HUES48 (cell line): ENCODE measurements around the gene ZAR1L.
A peak's percentile ranks its signal among the peaks of the same experiment; 100 is the strongest.
"Not testable (repeated sequence)": the region's sequence is repeated elsewhere in the genome, so short reads cannot be mapped to it uniquely, and the experiment has no call there.

Experiments used
- H3K27ac ChIP-seq: one replicate; pipeline ENCODE4 v1.7.0; 2013; ENCODE audit warnings: low read depth, low read length, inconsistent platforms
- H3K27me3 ChIP-seq: 2 replicates; pipeline ENCODE4 v1.6.1; 2013; ENCODE audit warnings: mild to moderate bottlenecking, low read length; ENCODE audit not compliant: control insufficient read depth, insufficient read depth
- H3K36me3 ChIP-seq: 2 replicates; pipeline ENCODE4 v1.6.1; 2013; ENCODE audit warnings: low read length; ENCODE audit not compliant: control insufficient read depth, insufficient read depth
- H3K4me1 ChIP-seq: 2 replicates; pipeline ENCODE4 v1.6.1; 2013; ENCODE audit warnings: mild to moderate bottlenecking, low read length; ENCODE audit not compliant: control insufficient read depth, insufficient read depth
- H3K4me3 ChIP-seq: 2 replicates; pipeline ENCODE4 v1.5.1; 2013; ENCODE audit warnings: mild to moderate bottlenecking, low read depth, low read length
- H3K9ac ChIP-seq: 2 replicates; pipeline ENCODE4 v1.6.1; 2013; ENCODE audit warnings: mild to moderate bottlenecking, low read depth, low read length, moderate library complexity
- H3K9me3 ChIP-seq: 2 replicates; pipeline ENCODE4 v1.6.1; 2013; ENCODE audit warnings: low read length; ENCODE audit not compliant: control insufficient read depth, insufficient read depth

The ZAR1L gene

GRCh38 chr13:32315238-32316027 lies at the start of gene ZAR1L, which contains the start of gene BRCA2:
Gene ZAR1L (minus strand): TSS chr13:32315363. CDS start chr13:32311925, 3,438 bp downstream.
Gene BRCA2 (plus strand): TSS chr13:32315508. CDS start chr13:32316461, 953 bp downstream.
- Histone ChIP-seq H3K9me3 (no peaks in the 10 kb centered on the region), H3K36me3 (peaks cover 21% of the 10 kb centered on the region), H3K4me3 (peak within 1 kb of the TSS; percentile 91), H3K4me1 (peaks cover 8% of the 10 kb centered on the region), H3K27ac (peak within 1 kb of the TSS; percentile 95), H3K9ac (peak within 1 kb of the TSS; percentile 97), H3K27me3 (no peaks in the 10 kb centered on the region)

DNA sequence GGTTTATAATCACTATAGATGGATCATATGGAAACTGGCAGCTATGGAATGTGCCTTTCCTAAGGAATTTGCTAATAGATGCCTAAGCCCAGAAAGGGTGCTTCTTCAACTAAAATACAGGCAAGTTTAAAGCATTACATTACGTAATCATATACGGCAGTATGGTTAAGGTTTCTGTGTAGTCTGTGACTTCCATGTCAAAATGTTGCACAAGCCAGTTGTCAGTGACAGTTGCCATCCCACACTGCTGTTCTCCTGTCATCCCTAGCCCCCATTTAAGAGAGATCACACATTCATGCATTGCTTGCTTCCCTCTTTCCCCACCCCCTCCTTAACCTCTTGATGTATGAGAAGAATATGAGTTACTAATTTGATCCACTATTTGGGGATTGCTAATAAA lies 47.4 kb upstream of the ZAR1L start:
- Histone ChIP-seq H3K27ac (no peak overlapping the region), H3K4me1 (no peaks in the 10 kb centered on the region), H3K27me3 (no peaks in the 10 kb centered on the region), H3K36me3 (peaks cover 40% of the 10 kb centered on the region), H3K9me3 (no peaks in the 10 kb centered on the region), H3K9ac (no peak overlapping the region), H3K4me3 (no peak overlapping the region)

DNA sequence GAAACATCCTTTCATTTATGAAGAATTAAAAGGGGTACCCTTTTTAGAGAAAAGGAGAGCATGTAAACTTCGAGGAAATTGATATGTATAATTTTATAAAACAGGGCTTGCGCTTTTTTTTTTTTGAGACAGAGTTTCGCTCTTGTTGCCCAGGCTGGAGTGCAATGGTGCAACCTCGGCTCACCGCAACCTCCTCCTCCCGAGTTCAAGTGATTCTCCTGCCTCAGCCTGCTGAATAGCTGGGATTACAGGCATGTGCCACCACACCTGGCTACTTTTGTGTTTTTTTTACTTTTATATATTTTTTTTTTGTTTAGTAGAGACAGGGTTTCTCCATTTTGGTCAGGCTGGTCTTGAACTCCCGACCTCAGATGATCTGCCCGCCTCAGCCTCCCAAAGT lies 40.8 kb upstream of the ZAR1L start:
- not testable (repeated sequence) for H3K4me1 ChIP-seq, H3K27ac ChIP-seq, H3K9ac ChIP-seq, H3K9me3 ChIP-seq, H3K27me3 ChIP-seq, H3K4me3 ChIP-seq
- H3K36me3 ChIP-seq, result peaks cover 34% of the 10 kb centered on the region

DNA sequence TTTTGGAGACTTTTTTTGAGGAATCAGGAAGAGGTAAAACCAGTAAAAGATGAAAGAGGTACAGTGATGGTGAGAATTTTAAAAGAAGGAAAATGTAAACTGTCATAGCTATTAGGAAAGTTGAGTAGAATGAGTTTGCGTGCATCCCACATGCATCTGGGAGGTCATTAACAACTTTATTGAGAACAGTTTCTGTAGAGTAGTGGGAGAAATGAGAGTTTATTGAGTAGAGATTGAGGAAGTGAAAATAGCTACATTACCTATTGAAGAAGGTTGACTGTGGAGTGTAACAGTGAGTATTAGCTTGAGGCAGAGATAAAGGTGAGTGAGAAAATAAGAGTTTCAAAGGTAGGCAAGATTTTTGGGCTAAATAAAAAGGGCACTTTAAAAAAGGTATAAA lies 38.9 kb upstream of the ZAR1L start:
- H3K9ac ChIP-seq, result no peak overlapping the region
- H3K4me3 ChIP-seq, result no peak overlapping the region
- H3K27ac ChIP-seq, result no peak overlapping the region
- peaks cover 40% of the 10 kb centered on the region for H3K36me3 ChIP-seq
- no peaks in the 10 kb centered on the region for H3K27me3 ChIP-seq
- H3K9me3 ChIP-seq, result no peaks in the 10 kb centered on the region
- peaks cover 9% of the 10 kb centered on the region; the same call in 1 of the 2 replicates for H3K4me1 ChIP-seq

- peaks cover 51% of the 10 kb centered on the region for H3K36me3 ChIP-seq
- H3K9me3 ChIP-seq, H3K9ac ChIP-seq, H3K27me3 ChIP-seq, H3K4me1 ChIP-seq, H3K4me3 ChIP-seq, H3K27ac ChIP-seq: not testable (repeated sequence)
These were observed 35.8 kb upstream of the ZAR1L start for GRCh38 chr13:32350839-32351441.

- no peak overlapping the region for H3K4me3 ChIP-seq
- H3K27me3 ChIP-seq, result no peaks in the 10 kb centered on the region
- peaks cover 45% of the 10 kb centered on the region for H3K36me3 ChIP-seq
- no peak overlapping the region for H3K9ac ChIP-seq
- H3K4me1 ChIP-seq, result no peaks in the 10 kb centered on the region
- no peaks in the 10 kb centered on the region for H3K9me3 ChIP-seq
- H3K27ac ChIP-seq, result no peak overlapping the region
These were observed 32.5 kb upstream of the ZAR1L start for GRCh38 chr13:32347651-32348050.

GRCh38 chr13:32340914-32341313 lies 25.8 kb upstream of the ZAR1L start:
- Histone ChIP-seq H3K9me3 (peaks cover 14% of the 10 kb centered on the region; the same call in 1 of the 2 replicates), H3K4me3 (no peak overlapping the region), H3K27me3 (no peaks in the 10 kb centered on the region), H3K36me3 (peaks cover 32% of the 10 kb centered on the region), H3K27ac (no peak overlapping the region), H3K9ac (no peak overlapping the region), H3K4me1 (peaks cover 8% of the 10 kb centered on the region; the same call in 1 of the 2 replicates)

DNA sequence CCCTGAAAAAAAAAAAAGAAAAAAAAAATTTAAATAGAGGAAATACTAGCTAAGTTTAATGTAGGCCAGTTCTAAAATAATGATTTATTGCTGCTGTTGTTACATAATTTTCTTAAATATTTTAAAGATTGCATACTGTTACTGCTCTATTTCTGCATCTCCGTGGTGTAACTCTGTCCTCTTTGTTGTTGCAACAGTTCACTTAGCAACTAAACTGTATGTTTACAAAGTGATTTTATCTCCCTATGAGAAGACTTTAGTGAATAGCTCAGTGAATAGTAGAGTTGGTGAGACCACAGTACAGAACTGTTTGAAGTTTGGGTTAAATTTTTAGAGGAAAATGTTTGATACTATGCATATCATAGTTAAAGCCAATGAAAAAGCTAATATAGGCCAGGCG lies 19.5 kb upstream of the ZAR1L start:
- peaks cover 13% of the 10 kb centered on the region; the same call in 1 of the 2 replicates for H3K9me3 ChIP-seq
- H3K36me3 ChIP-seq, result peaks cover 77% of the 10 kb centered on the region
- H3K27ac ChIP-seq, result no peak overlapping the region

DNA sequence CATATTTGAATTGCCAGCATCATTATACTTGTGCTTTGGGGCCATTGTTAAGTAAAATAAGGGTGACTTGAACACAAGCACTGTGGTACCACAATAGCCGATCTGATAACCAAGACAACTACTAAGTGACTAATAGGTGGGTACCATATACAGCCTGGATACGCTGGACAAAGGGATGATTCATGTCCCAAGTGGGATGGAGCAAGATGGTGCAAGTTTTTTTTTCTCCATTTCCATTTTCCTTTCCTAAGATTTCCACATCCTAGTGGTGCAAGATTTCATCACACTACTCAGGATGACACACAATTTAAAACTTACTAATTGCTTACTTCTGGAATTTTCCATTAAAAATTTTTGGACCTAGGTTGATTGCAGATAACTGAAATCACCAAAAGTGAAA lies 15.3 kb upstream of the ZAR1L start:
- Histone ChIP-seq H3K27me3 (no peaks in the 10 kb centered on the region), H3K9ac (no peak overlapping the region), H3K4me1 (no peaks in the 10 kb centered on the region), H3K27ac (no peak overlapping the region), H3K9me3 (no peaks in the 10 kb centered on the region), H3K36me3 (peaks cover 81% of the 10 kb centered on the region), H3K4me3 (no peak overlapping the region)

More for the DNA sequence above, 19.5 kb upstream of the ZAR1L start:
- H3K4me1 ChIP-seq, result peaks cover 8% of the 10 kb centered on the region; the same call in 1 of the 2 replicates
- H3K27me3 ChIP-seq, result no peaks in the 10 kb centered on the region
- no peak overlapping the region for H3K9ac ChIP-seq
- H3K4me3 ChIP-seq, result no peak overlapping the region

DNA sequence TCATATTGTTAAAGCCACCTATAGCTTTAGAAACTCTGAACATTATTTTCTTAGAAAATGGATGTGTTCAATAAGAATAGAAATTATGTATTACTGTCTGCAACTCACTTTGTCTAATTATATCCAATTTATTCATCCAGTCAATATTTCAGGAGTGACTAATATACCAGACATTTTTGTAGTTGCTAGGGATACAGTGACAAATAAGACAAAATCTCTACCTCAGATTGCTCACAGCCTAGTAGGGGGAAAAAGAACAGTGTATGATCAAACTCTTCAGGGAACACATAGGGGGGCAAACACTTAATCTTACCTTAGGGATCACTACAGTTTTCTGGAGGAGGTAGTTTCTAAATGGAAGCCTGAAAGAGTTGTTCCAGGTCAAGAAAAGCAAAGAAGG lies 8.7 kb upstream of the ZAR1L start:
- Histone ChIP-seq H3K9me3 (no peaks in the 10 kb centered on the region), H3K4me3 (no peak overlapping the region), H3K4me1 (no peaks in the 10 kb centered on the region), H3K9ac (no peak overlapping the region), H3K27me3 (no peaks in the 10 kb centered on the region), H3K27ac (no peak overlapping the region), H3K36me3 (peaks cover 77% of the 10 kb centered on the region)

GRCh38 chr13:32320528-32320927 lies 5.4 kb upstream of the ZAR1L start:
- Histone ChIP-seq H3K4me3 (no peak overlapping the region), H3K27ac (no peak overlapping the region), H3K9ac (no peak overlapping the region), H3K9me3 (no peaks in the 10 kb centered on the region), H3K4me1 (peaks cover 8% of the 10 kb centered on the region), H3K36me3 (peaks cover 61% of the 10 kb centered on the region), H3K27me3 (no peaks in the 10 kb centered on the region)
